DMS79 treated with DMSO at 0.1 percent for 48 hours (cell line): ENCODE data around the gene ADAMTS4.

Experiments used
- DNase-seq: peaks from one replicate; lab custom pipeline; 2025; lab: John Stamatoyannopoulos, UW

ADAMTS4 gene

GRCh38 chr1:161145832-161146231 is 53.0 kb downstream of the ADAMTS4 start:
- DNase-seq: no peak

GRCh38 chr1:161140755-161141400 is 58.0 kb downstream of the ADAMTS4 start:
- DNase-seq: no peak

DNA sequence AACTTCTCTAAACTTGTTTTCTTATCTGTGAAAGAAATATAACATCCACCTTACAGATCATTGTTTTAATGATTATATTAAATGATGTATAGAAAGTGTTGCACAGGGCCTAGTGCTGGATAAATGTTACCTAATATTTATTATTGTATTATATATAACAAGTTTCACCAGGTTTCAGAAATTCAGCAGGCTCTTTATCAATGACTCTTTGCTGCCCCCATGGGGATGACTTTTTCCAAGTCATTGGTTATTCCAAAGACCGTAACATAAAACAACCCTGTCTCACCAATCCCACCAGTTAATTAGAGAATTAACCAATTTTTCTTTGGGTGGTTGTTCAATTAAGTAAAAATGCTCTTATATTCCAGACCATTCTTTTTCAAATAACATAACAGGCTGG is 59.1 kb downstream of the ADAMTS4 start:
- DNase-seq: no peak

DNA sequence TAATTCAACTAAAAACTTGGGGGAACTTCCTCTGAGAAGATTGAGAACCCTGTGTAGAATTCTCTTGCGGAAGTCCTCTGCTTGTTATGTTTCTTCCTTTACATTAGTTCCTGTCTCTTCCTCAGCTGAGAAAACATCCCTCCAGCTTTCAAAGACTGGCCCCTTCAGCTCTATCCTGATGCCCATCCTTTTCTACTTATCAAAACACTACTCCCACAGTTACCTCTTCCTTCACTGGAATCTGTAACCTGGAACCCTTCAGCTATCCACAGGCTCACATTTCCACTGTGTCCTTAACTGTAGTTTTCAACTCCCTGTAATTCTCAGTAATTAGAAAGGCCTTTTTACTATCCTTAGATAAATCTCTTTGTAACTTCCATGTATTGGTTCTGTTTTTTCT is 60.4 kb downstream of the ADAMTS4 start:
- no peak for DNase-seq

DNA sequence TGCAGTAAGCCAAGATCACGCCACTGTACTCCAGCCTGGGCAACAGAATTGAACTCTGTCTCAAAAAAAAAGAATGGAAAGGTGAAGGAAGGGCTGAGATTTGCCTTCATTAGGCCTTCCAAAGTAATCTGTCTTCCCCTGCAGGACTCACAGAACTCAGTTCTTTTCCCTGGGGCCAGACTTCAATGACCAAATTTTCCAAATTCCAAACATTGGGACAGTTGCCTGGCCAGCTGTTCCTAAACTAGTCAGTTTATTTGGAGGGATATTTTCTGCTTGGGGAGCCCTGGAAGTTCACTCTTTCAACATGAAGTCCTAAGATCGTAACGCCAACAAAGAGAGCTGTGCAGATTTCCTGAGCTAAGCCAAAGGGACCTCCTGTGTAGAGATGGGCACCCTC is 61.0 kb downstream of the ADAMTS4 start:
- no peak for DNase-seq
